Liver (tissue), 3 donors: ENCODE measurements around the gene B3GNT2.

ENCODE experiments used
- ATF3 ChIP-seq: IDR thresholded peaks from 2 replicates; pipeline ENCODE4 v1.6.1; 2016; ENCODE audit warnings: antibody characterized with exemption
- CTCF ChIP-seq: fragments of 150-350 bp; IDR thresholded peaks from 2 replicates; pipeline ENCODE4 v1.5.1; 2017; ENCODE audit warnings: improper control_type of control experiment, low read depth, low read length; ENCODE audit not compliant: missing input control
- MAX ChIP-seq: IDR thresholded peaks from 2 replicates; pipeline ENCODE4 v1.6.1; 2016; ENCODE audit warnings: antibody characterized with exemption
- RAD21 ChIP-seq, 2 donors: IDR thresholded peaks; 2 replicates each; pipeline ENCODE4 v1.6.1; 2016; ENCODE audit warnings: antibody characterized with exemption in 2 of 2, mild to moderate bottlenecking in 2 of 2
- RXRA ChIP-seq, 2 donors: IDR thresholded peaks; 2 replicates each; pipeline ENCODE4 v1.6.1; 2017 to 2018; ENCODE audit warnings: antibody characterized with exemption in 2 of 2, mild to moderate bottlenecking in 1 of 2
- TAF1 ChIP-seq: conservative IDR thresholded peaks from 2 replicates; pipeline ENCODE4 v1.6.1; 2016; ENCODE audit warnings: antibody characterized with exemption, mild to moderate bottlenecking
- donor health status: healthy.
- donor health status: healthy.

GRCh38 chr2:62217421-62217820 lies 21.5 kb downstream of the B3GNT2 start:
- no peak for TF ChIP-seq RAD21 (IDR thresholded peaks at IDR 0.05)
- TF ChIP-seq TAF1 = no peak
- TF ChIP-seq CTCF = no peak
- TF ChIP-seq MAX = no peak
- TF ChIP-seq RXRA (IDR thresholded peaks at IDR 0.05) = no peak
- no peak for TF ChIP-seq ATF3
